ENCODE data around the gene AXIN1.

Gene AXIN1

GRCh38 chr16:352547-353403 lies at the start of gene AXIN1:
TSS of gene AXIN1 (minus strand) at chr16:352723. CDS start at chr16:347025, 5,698 bp downstream.
- Histone ChIP-seq H3K27me3 (ENCODE audit: control insufficient read depth in 2 of 2, insufficient read depth in 2 of 2, low read length in 2 of 2) (no peaks in the 10 kb centered on the region), H3K9ac (ENCODE audit: low read depth in 1 of 2, low read length in 2 of 2) (peak within 1 kb of the TSS; percentile 60 to 81), H3K4me3 (ENCODE audit: low read length in 2 of 2) (peak within 1 kb of the TSS; percentile 70), H3K36me3 (ENCODE audit: control insufficient read depth in 2 of 2, insufficient read depth in 2 of 2, low read length in 2 of 2) (peaks cover 0 to 9% of the 10 kb centered on the region in 2 donors), H3K4me1 (ENCODE audit: control insufficient read depth in 2 of 2, insufficient read depth in 2 of 2, low read length in 2 of 2) (peaks cover 15 to 17% of the 10 kb centered on the region in 2 donors), H3K9me3 (ENCODE audit: control insufficient read depth in 2 of 2, low read length in 2 of 2) (no peaks in the 10 kb centered on the region), H3K27ac (ENCODE audit: low read depth in 2 of 2, low read length in 2 of 2) (peak within 1 kb of the TSS; percentile 71 to 72)

- H3K9ac ChIP-seq (ENCODE audit: low read depth in 1 of 2, low read length in 2 of 2) = peak within 1 kb of the TSS; percentile 80 to 87
- no peaks in the 10 kb centered on the region for H3K9me3 ChIP-seq (ENCODE audit: control insufficient read depth in 2 of 2, low read length in 2 of 2)
- peaks cover 4 to 12% of the 10 kb centered on the region in 2 donors for H3K4me1 ChIP-seq (ENCODE audit: control insufficient read depth in 2 of 2, insufficient read depth in 2 of 2, low read length in 2 of 2)
- H3K36me3 ChIP-seq (ENCODE audit: control insufficient read depth in 2 of 2, insufficient read depth in 2 of 2, low read length in 2 of 2) = peaks cover 0 to 4% of the 10 kb centered on the region in 2 donors
- no peaks in the 10 kb centered on the region for H3K27me3 ChIP-seq (ENCODE audit: control insufficient read depth in 2 of 2, insufficient read depth in 2 of 2, low read length in 2 of 2)
- peak within 1 kb of the TSS; percentile 91 to 92 for H3K27ac ChIP-seq (ENCODE audit: low read depth in 2 of 2, low read length in 2 of 2)
- H3K4me3 ChIP-seq (ENCODE audit: low read length in 2 of 2) = peak within 1 kb of the TSS; percentile 79 to 89
These were observed 49.2 kb upstream of the AXIN1 start, which contains the start of gene DECR2 for GRCh38 chr16:401468-402348. TSS of gene DECR2 (plus strand) at chr16:401885. CDS start at chr16:401964, 79 bp downstream.

- Histone ChIP-seq H3K36me3 (ENCODE audit: control insufficient read depth in 2 of 2, insufficient read depth in 2 of 2, low read length in 2 of 2) (peaks cover 0 to 4% of the 10 kb centered on the region in 2 donors), H3K4me3 (ENCODE audit: low read length in 2 of 2) (no peak overlapping the region), H3K27me3 (ENCODE audit: control insufficient read depth in 2 of 2, insufficient read depth in 2 of 2, low read length in 2 of 2) (no peaks in the 10 kb centered on the region), H3K27ac (ENCODE audit: low read depth in 2 of 2, low read length in 2 of 2) (peak overlapping the region in 1 of 2 donors; percentile 91), H3K9me3 (ENCODE audit: control insufficient read depth in 2 of 2, low read length in 2 of 2) (no peaks in the 10 kb centered on the region), H3K9ac (ENCODE audit: low read depth in 1 of 2, low read length in 2 of 2) (peak overlapping the region in 1 of 2 donors; percentile 41), H3K4me1 (ENCODE audit: control insufficient read depth in 2 of 2, insufficient read depth in 2 of 2, low read length in 2 of 2) (peaks cover 4 to 14% of the 10 kb centered on the region in 2 donors)
These were observed 47.6 kb upstream of the AXIN1 start for GRCh38 chr16:400061-400591.

GRCh38 chr16:399340-400019 lies 47.0 kb upstream of the AXIN1 start:
- H3K4me1 ChIP-seq (ENCODE audit: control insufficient read depth in 2 of 2, insufficient read depth in 2 of 2, low read length in 2 of 2) = peaks cover 4 to 14% of the 10 kb centered on the region in 2 donors
- H3K9me3 ChIP-seq (ENCODE audit: control insufficient read depth in 2 of 2, low read length in 2 of 2) = no peaks in the 10 kb centered on the region
- H3K9ac ChIP-seq (ENCODE audit: low read depth in 1 of 2, low read length in 2 of 2) = no peak overlapping the region
- peaks cover 0 to 4% of the 10 kb centered on the region in 2 donors for H3K36me3 ChIP-seq (ENCODE audit: control insufficient read depth in 2 of 2, insufficient read depth in 2 of 2, low read length in 2 of 2)
- no peak overlapping the region for H3K4me3 ChIP-seq (ENCODE audit: low read length in 2 of 2)
- no peaks in the 10 kb centered on the region for H3K27me3 ChIP-seq (ENCODE audit: control insufficient read depth in 2 of 2, insufficient read depth in 2 of 2, low read length in 2 of 2)
- H3K27ac ChIP-seq (ENCODE audit: low read depth in 2 of 2, low read length in 2 of 2) = peak overlapping the region in 1 of 2 donors; percentile 91

- no peak overlapping the region for H3K9ac ChIP-seq (ENCODE audit: low read depth in 1 of 2, low read length in 2 of 2)
- no peaks in the 10 kb centered on the region for H3K27me3 ChIP-seq (ENCODE audit: control insufficient read depth in 2 of 2, insufficient read depth in 2 of 2, low read length in 2 of 2)
- H3K4me1 ChIP-seq (ENCODE audit: control insufficient read depth in 2 of 2, insufficient read depth in 2 of 2, low read length in 2 of 2) = peaks cover 4 to 14% of the 10 kb centered on the region in 2 donors
- H3K36me3 ChIP-seq (ENCODE audit: control insufficient read depth in 2 of 2, insufficient read depth in 2 of 2, low read length in 2 of 2) = peaks cover 0 to 4% of the 10 kb centered on the region in 2 donors
- H3K4me3 ChIP-seq (ENCODE audit: low read length in 2 of 2) = no peak overlapping the region
- H3K9me3 ChIP-seq (ENCODE audit: control insufficient read depth in 2 of 2, low read length in 2 of 2) = no peaks in the 10 kb centered on the region
- peak overlapping the region in 1 of 2 donors; percentile 48 for H3K27ac ChIP-seq (ENCODE audit: low read depth in 2 of 2, low read length in 2 of 2)
These were observed 46.2 kb upstream of the AXIN1 start for GRCh38 chr16:398561-399339.

GRCh38 chr16:397736-398332 lies 45.3 kb upstream of the AXIN1 start:
- no peaks in the 10 kb centered on the region for H3K27me3 ChIP-seq (ENCODE audit: control insufficient read depth in 2 of 2, insufficient read depth in 2 of 2, low read length in 2 of 2)
- H3K36me3 ChIP-seq (ENCODE audit: control insufficient read depth in 2 of 2, insufficient read depth in 2 of 2, low read length in 2 of 2) = peaks cover 0 to 4% of the 10 kb centered on the region in 2 donors
- H3K4me1 ChIP-seq (ENCODE audit: control insufficient read depth in 2 of 2, insufficient read depth in 2 of 2, low read length in 2 of 2) = peaks cover 4 to 14% of the 10 kb centered on the region in 2 donors
- H3K27ac ChIP-seq (ENCODE audit: low read depth in 2 of 2, low read length in 2 of 2) = peak overlapping the region in 1 of 2 donors; percentile 48
- H3K9me3 ChIP-seq (ENCODE audit: control insufficient read depth in 2 of 2, low read length in 2 of 2) = no peaks in the 10 kb centered on the region
- no peak overlapping the region for H3K9ac ChIP-seq (ENCODE audit: low read depth in 1 of 2, low read length in 2 of 2)
- H3K4me3 ChIP-seq (ENCODE audit: low read length in 2 of 2) = no peak overlapping the region

GRCh38 chr16:397135-397661 lies 44.7 kb upstream of the AXIN1 start, which contains the start of gene NME4:
TSS of gene NME4 (plus strand) at chr16:397199. CDS start at chr16:397223, 24 bp downstream.
- Histone ChIP-seq H3K27ac (ENCODE audit: low read depth in 2 of 2, low read length in 2 of 2) (peak within 1 kb of the TSS in 1 of 2 donors; percentile 52), H3K9ac (ENCODE audit: low read depth in 1 of 2, low read length in 2 of 2) (peak within 1 kb of the TSS; percentile 60 to 68), H3K4me3 (ENCODE audit: low read length in 2 of 2) (peak within 1 kb of the TSS; percentile 51 to 74), H3K9me3 (ENCODE audit: control insufficient read depth in 2 of 2, low read length in 2 of 2) (no peaks in the 10 kb centered on the region), H3K27me3 (ENCODE audit: control insufficient read depth in 2 of 2, insufficient read depth in 2 of 2, low read length in 2 of 2) (no peaks in the 10 kb centered on the region), H3K36me3 (ENCODE audit: control insufficient read depth in 2 of 2, insufficient read depth in 2 of 2, low read length in 2 of 2) (peaks cover 0 to 4% of the 10 kb centered on the region in 2 donors), H3K4me1 (ENCODE audit: control insufficient read depth in 2 of 2, insufficient read depth in 2 of 2, low read length in 2 of 2) (peaks cover 4 to 14% of the 10 kb centered on the region in 2 donors)

- peak overlapping the region; percentile 12 to 74 for H3K4me3 ChIP-seq (ENCODE audit: low read length in 2 of 2)
- H3K4me1 ChIP-seq (ENCODE audit: control insufficient read depth in 2 of 2, insufficient read depth in 2 of 2, low read length in 2 of 2) = peaks cover 4 to 14% of the 10 kb centered on the region in 2 donors
- no peak overlapping the region for H3K27ac ChIP-seq (ENCODE audit: low read depth in 2 of 2, low read length in 2 of 2)
- no peaks in the 10 kb centered on the region for H3K27me3 ChIP-seq (ENCODE audit: control insufficient read depth in 2 of 2, insufficient read depth in 2 of 2, low read length in 2 of 2)
- no peaks in the 10 kb centered on the region for H3K9me3 ChIP-seq (ENCODE audit: control insufficient read depth in 2 of 2, low read length in 2 of 2)
- peaks cover 0 to 4% of the 10 kb centered on the region in 2 donors for H3K36me3 ChIP-seq (ENCODE audit: control insufficient read depth in 2 of 2, insufficient read depth in 2 of 2, low read length in 2 of 2)
- H3K9ac ChIP-seq (ENCODE audit: low read depth in 1 of 2, low read length in 2 of 2) = peak overlapping the region in 1 of 2 donors; percentile 68
These were observed 44.1 kb upstream of the AXIN1 start for GRCh38 chr16:396605-397004.
